CD8-positive, alpha-beta memory T cell (primary cell): ENCODE data around the gene DOLPP1. TPM values are rescaled to one million over a fixed set of nuclear protein-coding genes. Genes with fewer than 3 reads are reported as not detected.

ENCODE experiments used
- CTCF ChIA-PET: fragments of 350-600 bp; sonication (Branson Sonifier 250); formaldehyde crosslinking; loops from one replicate; lab custom pipeline; 2021; ENCODE audit warnings: antibody characterized with exemption; lab: Charles Lee
- POLR2A ChIA-PET: fragments of 350-600 bp; sonication (Branson Sonifier 250); formaldehyde crosslinking; loops from one replicate; lab custom pipeline; 2021; ENCODE audit warnings: antibody characterized with exemption; lab: Charles Lee
- DNase-seq, 5 donors: peaks; one replicate each; pipeline versions ENCODE4 v3.0.0 to v3.0.0-alpha.2; 2020 to 2022; ENCODE audit warnings: mixed read lengths in 1 of 5
- H3K27ac ChIP-seq: one replicate; pipeline ENCODE4 v1.7.0; 2013; ENCODE audit warnings: low read depth, mild to moderate bottlenecking, low read length, moderate library complexity
- H3K27me3 ChIP-seq: 2 replicates; pipeline ENCODE4 v1.7.0; 2013; ENCODE audit warnings: low read length, mild to moderate bottlenecking; ENCODE audit not compliant: insufficient read depth, poor library complexity, severe bottlenecking
- H3K36me3 ChIP-seq: 2 replicates; pipeline ENCODE4 v1.7.0; 2013; ENCODE audit warnings: mild to moderate bottlenecking, low read length, moderate library complexity; ENCODE audit not compliant: insufficient read depth
- H3K4me1 ChIP-seq: 2 replicates; pipeline ENCODE4 v1.7.0; 2013; ENCODE audit warnings: mild to moderate bottlenecking, low read length, moderate library complexity; ENCODE audit not compliant: insufficient read depth
- H3K4me3 ChIP-seq: 2 replicates; pipeline ENCODE4 v1.7.0; 2013; ENCODE audit warnings: mild to moderate bottlenecking, low read length
- H3K9me3 ChIP-seq: 2 replicates; pipeline ENCODE4 v1.7.0; 2013; ENCODE audit warnings: mild to moderate bottlenecking, low read length
- H3K27ac Mint-ChIP-seq, 8 donors: one replicate each; pipeline ENCODE4 v1.8.0; 2020 to 2021; ENCODE audit warnings: mixed read lengths in 8 of 8, mild to moderate bottlenecking in 6 of 8, inconsistent platforms in 3 of 8, moderate library complexity in 3 of 8
- H3K27me3 Mint-ChIP-seq, 2 donors: one replicate each; pipeline ENCODE4 v1.8.0; 2020 to 2021; ENCODE audit warnings: mixed read lengths in 2 of 2, mild to moderate bottlenecking in 1 of 2, moderate library complexity in 1 of 2
- H3K36me3 Mint-ChIP-seq, 3 donors: one replicate each; pipeline ENCODE4 v1.8.0; 2020 to 2021; ENCODE audit warnings: mixed read lengths in 3 of 3, inconsistent platforms in 1 of 3, mild to moderate bottlenecking in 1 of 3
- H3K4me1 Mint-ChIP-seq, 3 donors: one replicate each; pipeline ENCODE4 v1.8.0; 2020 to 2021; ENCODE audit warnings: mixed read lengths in 3 of 3, inconsistent platforms in 1 of 3, mild to moderate bottlenecking in 1 of 3
- H3K4me3 Mint-ChIP-seq, 7 donors: one replicate each; pipeline ENCODE4 v1.8.0; 2020 to 2021; ENCODE audit warnings: mixed read lengths in 7 of 7, mild to moderate bottlenecking in 6 of 7, moderate library complexity in 4 of 7, inconsistent platforms in 2 of 7
- H3K9me3 Mint-ChIP-seq, 5 donors: one replicate each; pipeline ENCODE4 v1.8.0; 2020 to 2022; ENCODE audit warnings: mixed read lengths in 5 of 5, mild to moderate bottlenecking in 3 of 5, moderate library complexity in 2 of 5, inconsistent platforms in 1 of 5
- polyA plus RNA-seq: library from polyadenylated mRNA; unstranded; fragments of 300-500 nt; fragmentation: Illumina TruSeq; gene quantifications from one replicate; pipeline ENCODE4 v1.2.3, GENCODE V29; 2021
- total RNA-seq, 2 experiments: library from RNA; stranded (reverse); gene quantifications; one replicate each; pipeline ENCODE4 v1.2.3, GENCODE V29; 2021

Gene DOLPP1
- total and polyA plus RNA-seq, 3 experiments from 2014 or later, result 15.3 to 30.2 (median 27.8) TPM

- no peak for DNase-seq
- ChIA-PET POLR2A (interaction anchor here (2.9 kb wide), 1 partner anchor 487 kb away, joined by 14 read pairs; the partner anchor contains the start of gene NTMT1), CTCF (interaction anchor here (1.1 to 7.8 kb wide), 13 partner anchors 8 to 652 kb away, joined by 3 to 122 read pairs (median 7); partner anchors contain the start of genes C9orf50, IER5L and NTMT1)
- Mint-ChIP-seq H3K4me1 (peaks cover 25 to 40% (median 28%) of the 10 kb centered on the region in 3 donors), H3K27me3 (no peaks in the 10 kb centered on the region), H3K27ac (peak overlapping the region in 2 of 8 donors; percentile 3 to 57), H3K9me3 (no peaks in the 10 kb centered on the region), H3K36me3 (peaks cover 0 to 55% (median 8%) of the 10 kb centered on the region in 3 donors), H3K4me3 (peak overlapping the region in 1 of 7 donors; percentile 36)
- Histone ChIP-seq H3K4me1 (peaks cover 36% of the 10 kb centered on the region), H3K27ac (no peak overlapping the region), H3K4me3 (no peak overlapping the region), H3K27me3 (no peaks in the 10 kb centered on the region), H3K9me3 (no peaks in the 10 kb centered on the region), H3K36me3 (peaks cover 19% of the 10 kb centered on the region)
Measured at GRCh38 chr9:129138144-129138462, 57.2 kb downstream of the DOLPP1 start.

- H3K4me3 ChIP-seq, result no peak overlapping the region
- peaks cover 22% of the 10 kb centered on the region for H3K36me3 ChIP-seq
- CTCF ChIA-PET, result interaction anchor here (0.6 to 7.8 kb wide), 24 partner anchors 9 to 672 kb away, joined by 3 to 122 read pairs (median 5); partner anchors contain the start of genes C9orf50, IER5L, MIGA2 and NTMT1
- H3K27ac Mint-ChIP-seq, result peak overlapping the region in 7 of 8 donors; percentile 32 to 100 (median 92)
- H3K27me3 ChIP-seq, result no peaks in the 10 kb centered on the region
- H3K4me1 Mint-ChIP-seq, result peaks cover 25 to 43% (median 29%) of the 10 kb centered on the region in 3 donors
- H3K9me3 Mint-ChIP-seq, result no peaks in the 10 kb centered on the region
- POLR2A ChIA-PET, result interaction anchor here (0.5 to 2.9 kb wide), 5 partner anchors 13 to 748 kb away, joined by 3 to 14 read pairs (median 3); partner anchors contain the start of gene NTMT1
- H3K27me3 Mint-ChIP-seq, result no peaks in the 10 kb centered on the region
- DNase-seq, result no peak
- peak overlapping the region in 6 of 7 donors; percentile 44 to 92 (median 86) for H3K4me3 Mint-ChIP-seq
- H3K36me3 Mint-ChIP-seq, result peaks cover 0 to 53% (median 5%) of the 10 kb centered on the region in 3 donors
- H3K27ac ChIP-seq, result no peak overlapping the region
- no peaks in the 10 kb centered on the region for H3K9me3 ChIP-seq
- H3K4me1 ChIP-seq, result peaks cover 38% of the 10 kb centered on the region
Measured at GRCh38 chr9:129138476-129139232, 57.7 kb downstream of the DOLPP1 start.

- Mint-ChIP-seq H3K4me3 (peak overlapping the region; percentile 80 to 97 (median 87)), H3K9me3 (no peaks in the 10 kb centered on the region), H3K36me3 (peaks cover 0 to 54% (median 3%) of the 10 kb centered on the region in 3 donors), H3K27ac (peak overlapping the region; percentile 82 to 100 (median 94)), H3K27me3 (no peaks in the 10 kb centered on the region), H3K4me1 (peaks cover 28 to 47% (median 29%) of the 10 kb centered on the region in 3 donors)
- H3K36me3 ChIP-seq, result peaks cover 21% of the 10 kb centered on the region
- H3K4me3 ChIP-seq, result peak overlapping the region; percentile 61
- H3K4me1 ChIP-seq, result peaks cover 38% of the 10 kb centered on the region
- H3K27me3 ChIP-seq, result no peaks in the 10 kb centered on the region
- ChIA-PET POLR2A (interaction anchor here (0.5 to 2.9 kb wide), 11 partner anchors 13 to 747 kb away, joined by 3 to 14 read pairs (median 3); partner anchors contain the start of genes IER5L and NTMT1), CTCF (interaction anchor here (0.6 to 7.8 kb wide), 32 partner anchors 10 to 725 kb away, joined by 3 to 122 read pairs (median 5); partner anchors contain the start of genes C9orf50, IER5L, MIGA2 and NTMT1)
- peak; percentile 61 to 80 (median 73) for DNase-seq
- H3K27ac ChIP-seq, result peak overlapping the region; percentile 95
- no peaks in the 10 kb centered on the region for H3K9me3 ChIP-seq
Measured at GRCh38 chr9:129139233-129139992, 58.5 kb downstream of the DOLPP1 start.

- no peaks in the 10 kb centered on the region for H3K27me3 Mint-ChIP-seq
- H3K27ac ChIP-seq, result peak overlapping the region; percentile 95
- H3K4me3 Mint-ChIP-seq, result peak overlapping the region; percentile 80 to 97 (median 87)
- ChIA-PET POLR2A (interaction anchor here (0.6 to 2.9 kb wide), 8 partner anchors 38 to 586 kb away, joined by 3 to 14 read pairs (median 4); partner anchors contain the start of genes IER5L and NTMT1), CTCF (interaction anchor here (0.9 to 7.8 kb wide), 23 partner anchors 10 to 724 kb away, joined by 3 to 122 read pairs (median 5); partner anchors contain the start of genes ASB6, C9orf50, IER5L and MIGA2)
- H3K27me3 ChIP-seq, result no peaks in the 10 kb centered on the region
- DNase-seq, result peak; percentile 65 to 86 (median 70)
- H3K4me1 ChIP-seq, result peaks cover 38% of the 10 kb centered on the region
- peaks cover 28 to 47% (median 29%) of the 10 kb centered on the region in 3 donors for H3K4me1 Mint-ChIP-seq
- H3K4me3 ChIP-seq, result peak overlapping the region; percentile 61
- H3K27ac Mint-ChIP-seq, result peak overlapping the region; percentile 82 to 100 (median 94)
- H3K9me3 ChIP-seq, result no peaks in the 10 kb centered on the region
- peaks cover 0 to 49% (median 3%) of the 10 kb centered on the region in 3 donors for H3K36me3 Mint-ChIP-seq
- peaks cover 21% of the 10 kb centered on the region for H3K36me3 ChIP-seq
- no peaks in the 10 kb centered on the region for H3K9me3 Mint-ChIP-seq
Measured at GRCh38 chr9:129139993-129140396, 59.1 kb downstream of the DOLPP1 start.

Other genes starting within 250 kb of the DOLPP1 start
- gene KYAT1, start 199.2 kb upstream of the DOLPP1 start, total RNA-seq, result 10 to 100 TPM in 1 of 2 experiments, 1 to 10 TPM in 1; 8.9 to 10.4 TPM
- gene KYAT1, start 199.2 kb upstream of the DOLPP1 start, polyA plus RNA-seq, result 8.8 TPM
- gene LRRC8A, start 199.0 kb upstream of the DOLPP1 start, total RNA-seq, result 10 to 100 TPM; 27.3 to 27.6 TPM
- 42.7 TPM for gene LRRC8A, start 199.0 kb upstream of the DOLPP1 start, polyA plus RNA-seq
- gene PHYHD1, start 160.1 kb upstream of the DOLPP1 start, total RNA-seq, result under 1 TPM in 1 of 2 experiments, not detected in 1; 0.20 TPM
- 0.64 TPM for gene PHYHD1, start 160.1 kb upstream of the DOLPP1 start, polyA plus RNA-seq
- 10 to 100 TPM; 15.3 to 17.1 TPM for gene DOLK, start 133.5 kb upstream of the DOLPP1 start, total RNA-seq
- gene DOLK, start 133.5 kb upstream of the DOLPP1 start, polyA plus RNA-seq, result 6.8 TPM
- gene NUP188, start 133.4 kb upstream of the DOLPP1 start, total RNA-seq, result 100 to 1,000 TPM; 144 to 150 TPM
- 41.3 TPM for gene NUP188, start 133.4 kb upstream of the DOLPP1 start, polyA plus RNA-seq
- gene SH3GLB2, start 52.8 kb upstream of the DOLPP1 start, total RNA-seq, result 10 to 100 TPM; 55.0 to 58.3 TPM
- gene SH3GLB2, start 52.8 kb upstream of the DOLPP1 start, polyA plus RNA-seq, result 36.2 TPM
- gene MIGA2, start 44.5 kb upstream of the DOLPP1 start, total RNA-seq, result 10 to 100 TPM; 35.5 to 38.8 TPM
- gene MIGA2, start 44.5 kb upstream of the DOLPP1 start, polyA plus RNA-seq, result 13.0 TPM
- 1 to 10 TPM; 9.8 to 10.0 TPM for gene CRAT, start 29.7 kb downstream of the DOLPP1 start, total RNA-seq
- 20.1 TPM for gene CRAT, start 29.7 kb downstream of the DOLPP1 start, polyA plus RNA-seq
- gene PTPA, start 30.3 kb downstream of the DOLPP1 start, total RNA-seq, result 100 to 1,000 TPM; 107 to 116 TPM
- 15.6 TPM for gene PTPA, start 30.3 kb downstream of the DOLPP1 start, polyA plus RNA-seq
- gene IER5L, start 97.2 kb downstream of the DOLPP1 start, total RNA-seq, result 1 to 10 TPM; 2.8 to 3.0 TPM
- gene IER5L, start 97.2 kb downstream of the DOLPP1 start, polyA plus RNA-seq, result 0.16 TPM